ENCODE results near the gene CDH4.

CDH4 gene

DNA sequence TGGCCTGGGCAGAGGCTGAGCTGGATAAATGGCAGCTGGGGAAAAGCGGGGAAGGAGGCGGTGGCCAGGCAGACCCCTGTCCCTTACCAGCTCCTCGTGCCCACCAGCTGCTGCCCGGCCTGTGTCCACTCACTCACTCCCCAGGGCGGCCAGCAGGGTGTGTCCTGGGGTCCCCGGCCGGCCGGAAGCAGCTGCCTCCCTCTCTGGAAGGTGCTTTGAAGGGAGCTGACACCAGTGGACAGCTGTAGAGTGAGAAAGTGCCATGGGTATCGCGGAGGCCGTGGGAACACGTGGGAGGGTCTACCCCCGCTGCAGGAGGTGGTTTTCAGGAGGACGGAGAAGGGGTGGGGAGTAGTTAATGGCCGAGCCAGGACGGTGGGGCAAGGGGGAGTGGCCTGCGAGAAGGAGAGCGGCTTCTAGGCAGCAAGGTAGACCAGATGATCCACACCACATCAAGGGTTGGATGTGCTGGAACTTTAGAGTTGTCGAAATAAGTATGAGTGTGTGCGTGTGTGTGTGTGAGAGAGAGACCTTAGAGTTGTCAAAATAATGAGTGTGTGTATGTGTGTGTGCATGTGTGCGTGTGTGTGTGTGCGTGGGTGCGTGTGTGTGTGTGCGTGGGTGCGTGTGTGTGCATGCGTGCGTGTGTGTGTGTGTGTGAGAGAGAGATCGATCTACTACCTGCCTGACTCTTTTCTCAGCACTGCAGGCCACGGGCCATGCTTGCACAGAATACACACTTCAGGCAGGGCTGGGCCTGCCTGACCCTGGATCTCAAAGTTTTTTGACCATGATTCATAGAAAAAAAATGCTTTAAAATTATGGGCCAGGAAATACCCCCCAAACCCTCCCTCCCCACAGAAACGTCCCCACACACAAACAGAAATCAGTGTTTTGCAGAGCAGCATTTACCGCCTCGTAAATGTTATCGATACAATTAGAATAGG is 43.9 kb downstream of the CDH4 start:
- H3K4me2 ChIP-seq (ENCODE audit: low read length): no peak overlapping the region
- H2BK120ac ChIP-seq (ENCODE audit: low read depth, low read length): no peak overlapping the region
- H3K4me1 ChIP-seq (ENCODE audit: control insufficient read depth, low read depth, low read length): no peaks in the 10 kb centered on the region
- H2BK15ac ChIP-seq (replicated peaks; ENCODE audit: low read depth): no peak overlapping the region
- no CpG with 5 or more reads among the region's 33 CpGs for WGBS (ENCODE audit: extremely low coverage, insufficient coverage, low lambda C conversion rate)
- no peaks in the 10 kb centered on the region for H3K27me3 ChIP-seq (ENCODE audit: insufficient read depth, low read length, poor library complexity)
- DNase-seq: no peak
- no peaks in the 10 kb centered on the region for H3K79me1 ChIP-seq (ENCODE audit: low read length)
- no peak overlapping the region for H4K8ac ChIP-seq (ENCODE audit: low read depth, low read length)
- H3K4ac ChIP-seq (ENCODE audit: low read depth, low read length): no peak overlapping the region
- H3K23ac ChIP-seq (ENCODE audit: low read length): no peak overlapping the region
- H2BK5ac ChIP-seq (ENCODE audit: low read length): no peak overlapping the region
- no peak overlapping the region for H3K27ac ChIP-seq (ENCODE audit: low read depth, low read length)
- H2AK5ac ChIP-seq (ENCODE audit: low read length): no peak overlapping the region
- H3K9ac ChIP-seq (ENCODE audit: low read length): no peak overlapping the region
- no peak overlapping the region for H4K5ac ChIP-seq (ENCODE audit: low read length)
- no peak overlapping the region for H3K18ac ChIP-seq (ENCODE audit: low read length)
- H3K4me3 ChIP-seq (ENCODE audit: low read length): no peak overlapping the region
- H3K36me3 ChIP-seq (ENCODE audit: control insufficient read depth, insufficient read depth, low read length): no peaks in the 10 kb centered on the region
- H3K56ac ChIP-seq (ENCODE audit: low read length): no peak overlapping the region
- no peaks in the 10 kb centered on the region for H3K79me2 ChIP-seq (ENCODE audit: control insufficient read depth, insufficient read depth, low read length)

DNA sequence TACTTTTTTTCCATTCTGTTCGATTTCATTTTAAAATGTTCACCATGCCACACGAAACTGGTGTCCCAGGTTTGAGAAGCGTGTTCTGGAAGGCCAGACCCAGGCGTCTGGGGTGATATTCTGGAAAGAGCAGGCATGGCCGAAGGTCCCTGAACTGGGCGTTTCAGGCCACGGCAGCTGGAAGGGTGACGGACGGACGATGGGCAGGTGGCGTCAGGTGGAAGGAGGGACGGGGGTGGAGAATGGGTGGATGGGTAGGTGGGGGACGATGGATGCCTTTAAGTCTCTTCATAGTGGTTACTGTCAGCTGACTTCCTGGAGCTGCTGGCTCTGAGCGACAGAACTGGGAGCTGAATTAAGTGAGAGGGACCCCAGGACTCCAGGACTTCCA is 44.6 kb downstream of the CDH4 start:
- H2BK15ac ChIP-seq (replicated peaks; ENCODE audit: low read depth): no peak overlapping the region
- H3K56ac ChIP-seq (ENCODE audit: low read length): no peak overlapping the region
- H4K5ac ChIP-seq (ENCODE audit: low read length): no peak overlapping the region
- no peak overlapping the region for H2AK5ac ChIP-seq (ENCODE audit: low read length)
- no peaks in the 10 kb centered on the region for H3K27me3 ChIP-seq (ENCODE audit: insufficient read depth, low read length, poor library complexity)
- no peak overlapping the region for H3K4me3 ChIP-seq (ENCODE audit: low read length)
- no peaks in the 10 kb centered on the region for H3K79me1 ChIP-seq (ENCODE audit: low read length)
- no peaks in the 10 kb centered on the region for H3K36me3 ChIP-seq (ENCODE audit: control insufficient read depth, insufficient read depth, low read length)
- no peaks in the 10 kb centered on the region for H3K4me1 ChIP-seq (ENCODE audit: control insufficient read depth, low read depth, low read length)
- no peak overlapping the region for H3K27ac ChIP-seq (ENCODE audit: low read depth, low read length)
- H3K18ac ChIP-seq (ENCODE audit: low read length): no peak overlapping the region
- H4K8ac ChIP-seq (ENCODE audit: low read depth, low read length): no peak overlapping the region
- no peak overlapping the region for H3K4ac ChIP-seq (ENCODE audit: low read depth, low read length)
- no peak overlapping the region for H2BK120ac ChIP-seq (ENCODE audit: low read depth, low read length)
- DNase-seq: no peak
- H3K23ac ChIP-seq (ENCODE audit: low read length): no peak overlapping the region
- H3K9ac ChIP-seq (ENCODE audit: low read length): no peak overlapping the region
- H3K79me2 ChIP-seq (ENCODE audit: control insufficient read depth, insufficient read depth, low read length): no peaks in the 10 kb centered on the region
- WGBS (ENCODE audit: extremely low coverage, insufficient coverage, low lambda C conversion rate): no CpG with 5 or more reads among the region's 14 CpGs
- H2BK5ac ChIP-seq (ENCODE audit: low read length): no peak overlapping the region
- no peak overlapping the region for H3K4me2 ChIP-seq (ENCODE audit: low read length)

DNA sequence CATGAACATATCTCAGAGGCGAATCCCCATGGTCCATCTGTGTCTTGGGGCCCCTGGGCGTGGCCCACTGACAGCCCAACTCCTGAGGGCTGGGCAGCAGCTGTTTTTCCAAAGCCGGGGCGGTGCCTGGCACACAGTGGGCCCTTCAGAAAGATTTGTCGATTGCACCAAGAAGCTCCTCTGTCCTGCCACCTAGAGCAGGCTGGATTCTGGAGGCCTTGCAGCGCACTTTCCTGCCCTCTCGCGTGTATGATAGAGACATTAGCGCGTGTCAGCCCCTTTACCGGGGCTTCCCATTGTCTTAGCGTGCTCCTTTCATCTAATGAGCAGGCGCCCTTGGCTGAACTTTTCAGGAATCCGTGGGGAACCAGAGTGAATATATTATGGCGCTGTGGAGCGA is 45.4 kb downstream of the CDH4 start:
- H3K4me2 ChIP-seq (ENCODE audit: low read length): no peak overlapping the region
- no peak overlapping the region for H3K23ac ChIP-seq (ENCODE audit: low read length)
- no peak for DNase-seq
- no peaks in the 10 kb centered on the region for H3K4me1 ChIP-seq (ENCODE audit: control insufficient read depth, low read depth, low read length)
- H3K27me3 ChIP-seq (ENCODE audit: insufficient read depth, low read length, poor library complexity): no peaks in the 10 kb centered on the region
- H3K4ac ChIP-seq (ENCODE audit: low read depth, low read length): no peak overlapping the region
- H2BK15ac ChIP-seq (replicated peaks; ENCODE audit: low read depth): no peak overlapping the region
- H4K5ac ChIP-seq (ENCODE audit: low read length): no peak overlapping the region
- H3K56ac ChIP-seq (ENCODE audit: low read length): no peak overlapping the region
- no peaks in the 10 kb centered on the region for H3K79me1 ChIP-seq (ENCODE audit: low read length)
- no peak overlapping the region for H2AK5ac ChIP-seq (ENCODE audit: low read length)
- H4K8ac ChIP-seq (ENCODE audit: low read depth, low read length): no peak overlapping the region
- H3K4me3 ChIP-seq (ENCODE audit: low read length): no peak overlapping the region
- H2BK120ac ChIP-seq (ENCODE audit: low read depth, low read length): no peak overlapping the region
- no peak overlapping the region for H3K18ac ChIP-seq (ENCODE audit: low read length)
- H3K27ac ChIP-seq (ENCODE audit: low read depth, low read length): no peak overlapping the region
- no peak overlapping the region for H2BK5ac ChIP-seq (ENCODE audit: low read length)
- H3K79me2 ChIP-seq (ENCODE audit: control insufficient read depth, insufficient read depth, low read length): no peaks in the 10 kb centered on the region
- WGBS (ENCODE audit: extremely low coverage, insufficient coverage, low lambda C conversion rate): no CpG with 5 or more reads among the region's 16 CpGs
- H3K9ac ChIP-seq (ENCODE audit: low read length): no peak overlapping the region
- no peaks in the 10 kb centered on the region for H3K36me3 ChIP-seq (ENCODE audit: control insufficient read depth, insufficient read depth, low read length)

DNA sequence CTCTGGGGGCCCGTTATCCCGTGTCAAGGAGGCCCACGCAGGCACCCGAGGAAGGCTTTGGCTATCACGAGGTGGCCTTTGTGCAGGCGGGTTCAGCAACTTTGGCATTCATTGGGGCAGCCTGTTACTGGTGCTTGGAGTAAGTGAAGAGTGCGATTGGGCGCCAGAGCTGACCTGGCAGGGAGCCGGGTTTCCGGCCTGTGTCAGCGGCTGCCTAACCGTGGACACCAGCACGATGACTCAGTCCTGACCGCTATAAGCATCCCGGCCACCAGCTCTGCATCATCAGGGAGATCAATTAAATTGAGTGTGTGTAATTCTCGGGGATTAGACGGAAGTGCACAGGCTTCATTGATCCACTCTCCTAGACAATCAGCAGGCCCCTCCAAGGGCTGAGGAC is 45.9 kb downstream of the CDH4 start:
- no CpG with 5 or more reads among the region's 17 CpGs for WGBS (ENCODE audit: extremely low coverage, insufficient coverage, low lambda C conversion rate)
- no peaks in the 10 kb centered on the region for H3K27me3 ChIP-seq (ENCODE audit: insufficient read depth, low read length, poor library complexity)
- no peaks in the 10 kb centered on the region for H3K4me1 ChIP-seq (ENCODE audit: control insufficient read depth, low read depth, low read length)
- no peak overlapping the region for H3K56ac ChIP-seq (ENCODE audit: low read length)
- H4K8ac ChIP-seq (ENCODE audit: low read depth, low read length): no peak overlapping the region
- no peak overlapping the region for H3K4me2 ChIP-seq (ENCODE audit: low read length)
- no peak overlapping the region for H3K18ac ChIP-seq (ENCODE audit: low read length)
- no peak overlapping the region for H2BK120ac ChIP-seq (ENCODE audit: low read depth, low read length)
- no peak overlapping the region for H3K23ac ChIP-seq (ENCODE audit: low read length)
- H2AK5ac ChIP-seq (ENCODE audit: low read length): no peak overlapping the region
- H4K5ac ChIP-seq (ENCODE audit: low read length): no peak overlapping the region
- no peak overlapping the region for H3K27ac ChIP-seq (ENCODE audit: low read depth, low read length)
- H3K79me2 ChIP-seq (ENCODE audit: control insufficient read depth, insufficient read depth, low read length): no peaks in the 10 kb centered on the region
- no peak overlapping the region for H3K9ac ChIP-seq (ENCODE audit: low read length)
- no peak overlapping the region for H3K4me3 ChIP-seq (ENCODE audit: low read length)
- no peaks in the 10 kb centered on the region for H3K36me3 ChIP-seq (ENCODE audit: control insufficient read depth, insufficient read depth, low read length)
- H3K79me1 ChIP-seq (ENCODE audit: low read length): no peaks in the 10 kb centered on the region
- DNase-seq: no peak
- no peak overlapping the region for H3K4ac ChIP-seq (ENCODE audit: low read depth, low read length)
- no peak overlapping the region for H2BK15ac ChIP-seq (replicated peaks; ENCODE audit: low read depth)
- no peak overlapping the region for H2BK5ac ChIP-seq (ENCODE audit: low read length)

DNA sequence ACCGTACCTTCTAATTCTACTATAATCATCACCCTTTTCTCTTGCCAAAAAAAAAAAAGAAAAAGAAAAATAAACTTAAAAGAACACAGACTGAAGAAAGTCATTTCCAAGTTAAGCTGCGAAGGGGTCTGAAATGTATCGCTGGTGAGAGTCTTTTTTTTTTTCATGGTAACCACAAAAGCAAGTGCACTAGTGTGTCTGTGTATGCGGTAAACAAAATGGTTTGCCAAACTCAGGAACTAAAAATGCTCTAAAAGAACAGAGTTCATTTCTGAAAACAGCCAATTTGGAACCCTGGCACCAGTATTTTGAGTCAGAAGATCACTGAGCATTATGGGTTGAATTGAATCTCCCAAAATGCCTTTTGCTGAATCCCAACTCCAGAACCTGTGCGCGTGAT is 46.6 kb downstream of the CDH4 start:
- H2BK5ac ChIP-seq (ENCODE audit: low read length): no peak overlapping the region
- H2AK5ac ChIP-seq (ENCODE audit: low read length): no peak overlapping the region
- H4K5ac ChIP-seq (ENCODE audit: low read length): no peak overlapping the region
- H3K79me2 ChIP-seq (ENCODE audit: control insufficient read depth, insufficient read depth, low read length): no peaks in the 10 kb centered on the region
- H3K9ac ChIP-seq (ENCODE audit: low read length): no peak overlapping the region
- no peak overlapping the region for H3K4me2 ChIP-seq (ENCODE audit: low read length)
- WGBS (ENCODE audit: extremely low coverage, insufficient coverage, low lambda C conversion rate): no CpG with 5 or more reads among the region's 6 CpGs
- H3K4me3 ChIP-seq (ENCODE audit: low read length): no peak overlapping the region
- H3K56ac ChIP-seq (ENCODE audit: low read length): no peak overlapping the region
- no peak overlapping the region for H2BK120ac ChIP-seq (ENCODE audit: low read depth, low read length)
- H3K23ac ChIP-seq (ENCODE audit: low read length): no peak overlapping the region
- H4K8ac ChIP-seq (ENCODE audit: low read depth, low read length): no peak overlapping the region
- H3K4me1 ChIP-seq (ENCODE audit: control insufficient read depth, low read depth, low read length): no peaks in the 10 kb centered on the region
- no peak overlapping the region for H3K27ac ChIP-seq (ENCODE audit: low read depth, low read length)
- H3K27me3 ChIP-seq (ENCODE audit: insufficient read depth, low read length, poor library complexity): no peaks in the 10 kb centered on the region
- H3K18ac ChIP-seq (ENCODE audit: low read length): no peak overlapping the region
- no peak for DNase-seq
- H3K4ac ChIP-seq (ENCODE audit: low read depth, low read length): no peak overlapping the region
- no peaks in the 10 kb centered on the region for H3K79me1 ChIP-seq (ENCODE audit: low read length)
- H2BK15ac ChIP-seq (replicated peaks; ENCODE audit: low read depth): no peak overlapping the region
- H3K36me3 ChIP-seq (ENCODE audit: control insufficient read depth, insufficient read depth, low read length): no peaks in the 10 kb centered on the region

DNA sequence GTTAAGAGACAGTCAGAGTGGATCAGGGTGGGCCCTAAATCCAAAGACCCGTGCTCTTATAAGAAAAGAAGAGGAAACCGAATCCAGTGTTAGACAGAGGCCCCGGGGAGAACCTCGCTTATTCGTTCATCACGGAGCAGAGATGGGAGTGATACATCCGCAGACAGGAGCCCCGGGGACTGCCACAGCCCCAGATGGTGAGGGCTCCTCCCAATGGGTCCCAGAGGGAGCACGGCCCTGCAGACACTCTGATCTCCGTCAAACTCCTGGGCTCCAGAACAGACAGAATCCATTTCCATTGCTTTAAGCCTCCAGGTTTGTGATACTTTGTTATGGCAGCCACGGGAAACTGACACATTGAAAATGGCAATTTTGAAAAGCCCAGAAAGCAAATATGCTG is 47.0 kb downstream of the CDH4 start:
- Histone ChIP-seq H3K79me1 (ENCODE audit: low read length) (no peaks in the 10 kb centered on the region), H2AK5ac (ENCODE audit: low read length) (no peak overlapping the region)
- no CpG with 5 or more reads among the region's 11 CpGs for WGBS (ENCODE audit: extremely low coverage, insufficient coverage, low lambda C conversion rate)

More for the DNA sequence above, 47.0 kb downstream of the CDH4 start:
- H3K79me2 ChIP-seq (ENCODE audit: control insufficient read depth, insufficient read depth, low read length): no peaks in the 10 kb centered on the region
- no peaks in the 10 kb centered on the region for H3K27me3 ChIP-seq (ENCODE audit: insufficient read depth, low read length, poor library complexity)
- H4K8ac ChIP-seq (ENCODE audit: low read depth, low read length): no peak overlapping the region
- no peak overlapping the region for H3K56ac ChIP-seq (ENCODE audit: low read length)
- H3K9ac ChIP-seq (ENCODE audit: low read length): no peak overlapping the region
- H3K18ac ChIP-seq (ENCODE audit: low read length): no peak overlapping the region
- no peaks in the 10 kb centered on the region for H3K36me3 ChIP-seq (ENCODE audit: control insufficient read depth, insufficient read depth, low read length)
- no peak overlapping the region for H3K4me2 ChIP-seq (ENCODE audit: low read length)
- no peak overlapping the region for H2BK120ac ChIP-seq (ENCODE audit: low read depth, low read length)
- H3K27ac ChIP-seq (ENCODE audit: low read depth, low read length): no peak overlapping the region
- no peak overlapping the region for H3K4me3 ChIP-seq (ENCODE audit: low read length)
- H3K23ac ChIP-seq (ENCODE audit: low read length): no peak overlapping the region
- H4K5ac ChIP-seq (ENCODE audit: low read length): no peak overlapping the region
- no peak overlapping the region for H2BK15ac ChIP-seq (replicated peaks; ENCODE audit: low read depth)
- H2BK5ac ChIP-seq (ENCODE audit: low read length): no peak overlapping the region
- no peak overlapping the region for H3K4ac ChIP-seq (ENCODE audit: low read depth, low read length)
- no peak for DNase-seq
- H3K4me1 ChIP-seq (ENCODE audit: control insufficient read depth, low read depth, low read length): no peaks in the 10 kb centered on the region

Measured in mesendoderm (in vitro differentiated cells).